Adrenal gland (tissue), 12 donors: Measurements from ENCODE around the gene BAHCC1. TPM values are rescaled to one million over a fixed set of nuclear protein-coding genes. Genes with fewer than 3 reads are reported as not detected.

Source experiments
- DNase-seq, 7 donors: peaks; one replicate each; pipeline ENCODE4 v3.0.0-alpha.2; 2019 to 2020
- H3K27ac ChIP-seq, 5 donors: fragments of 200-600 bp; sonication (generic) in 4 of 5; 1 replicate in 3 of 5; 2 replicates in 2 of 5; pipeline versions ENCODE4 v1.5.1 to v1.8.0; 2016 to 2020; ENCODE audit warnings: mild to moderate bottlenecking in 1 of 5
- H3K27me3 ChIP-seq: fragments of 200-600 bp; 2 replicates; pipeline ENCODE4 v1.8.0; 2021
- H3K36me3 ChIP-seq, 2 donors: fragments of 200-600 bp; replicated peaks in 1 of 2; 1 replicate in 1 of 2; 2 replicates in 1 of 2; pipeline versions ENCODE4 v1.5.1 to v1.8.0; 2018 to 2022
- H3K4me1 ChIP-seq, 2 donors: fragments of 200-600 bp; replicated peaks in 1 of 2; 1 replicate in 1 of 2; 2 replicates in 1 of 2; pipeline versions ENCODE4 v1.5.1 to v1.8.0; 2018 to 2021
- H3K4me3 ChIP-seq, 4 donors: fragments of 200-600 bp; sonication (generic) in 3 of 4; one replicate each; pipeline ENCODE4 v1.5.1; 2016 to 2018
- H3K9me3 ChIP-seq, 3 donors: fragments of 200-600 bp; sonication (generic) in 1 of 3; replicated peaks in 1 of 3; 1 replicate in 2 of 3; 2 replicates in 1 of 3; pipeline versions ENCODE4 v1.5.1 to v1.8.0; 2016 to 2021
- POLR2A ChIP-seq, 2 donors: fragments of 450-650 bp; IDR thresholded peaks; one replicate each; pipeline ENCODE4 v1.6.1; 2017; ENCODE audit warnings: antibody characterized with exemption in 2 of 2, mild to moderate bottlenecking in 2 of 2, moderate library complexity in 1 of 2
- WGBS, 4 donors: extraction: QIAGEN DNeasy Blood & Tissue Kit in 2 of 4; methylation state at CpG; one replicate each; pipeline versions ENCODE4 v1.1.5 to v1.1.7; 2013 to 2017; 5-methylcytosine and 5-hydroxymethylcytosine counted together
- intact Hi-C, 2 donors: fragments of 100-400 bp; cut with DNase I; formaldehyde crosslinking; loops; one replicate each; pipeline versions ENCODE4 v1.14.1 to v1.15.0; 2022 to 2023
- polyA plus RNA-seq, 3 donors: library from polyadenylated mRNA; stranded (reverse); fragments of 200-250 nt in 2 of 3; fragments of 350-450 nt in 1 of 3; fragmentation: Illumina TruSeq in 1 of 3; extraction: RNeasy Lipid Tissue Mini Kit (QIAGEN cat#74804) in 1 of 3; gene quantifications; one replicate each; pipeline ENCODE4 v1.2.3, GENCODE V29; 2013 to 2014
- total RNA-seq, 9 donors: library from RNA; depleted of rRNA in 4 of 9; stranded (reverse); fragments of >200 nt in 4 of 9; fragments of 120-200 nt in 1 of 9; fragmentation: NEBNext Ultra II Directional in 1 of 9; extraction: Animal tissue kit (Norgen Biotek cat#: 25700) in 1 of 9; gene quantifications; one replicate each; pipeline versions ENCODE4 v1.1.0 to v1.2.4, GENCODE V29; 2013 to 2023
- TF ChIP-seq, protein P1 (sequence below), 6 experiments: fragments of 450-650 bp in 4 of 6; fragments of 200-600 bp in 2 of 6; sonication (generic) in 1 of 6; IDR thresholded peaks; 1 replicate in 5 of 6; 2 replicates in 1 of 6; pipeline versions ENCODE4 v1.5.1 to v1.8.0; 2016 to 2021; ENCODE audit warnings: antibody characterized with exemption in 6 of 6, mild to moderate bottlenecking in 2 of 6, moderate library complexity in 1 of 6
- donor health status: healthy with polysubstance abuse.
- donor health status: Bipolar disorder and iron deficiency.
- donor health status: DM: yes; HTN: yes; CAD: no.
- donor health status: DM: no; HTN: no; CAD: no.
- donor health status: DM: no; HTN: no; CAD: no.
- donor health status: DM: yes; HTN: yes; CAD: no.

Gene BAHCC1
- total and polyA plus RNA-seq, 12 donors, result 1.7 to 68.0 (median 18.4) TPM

DNA sequence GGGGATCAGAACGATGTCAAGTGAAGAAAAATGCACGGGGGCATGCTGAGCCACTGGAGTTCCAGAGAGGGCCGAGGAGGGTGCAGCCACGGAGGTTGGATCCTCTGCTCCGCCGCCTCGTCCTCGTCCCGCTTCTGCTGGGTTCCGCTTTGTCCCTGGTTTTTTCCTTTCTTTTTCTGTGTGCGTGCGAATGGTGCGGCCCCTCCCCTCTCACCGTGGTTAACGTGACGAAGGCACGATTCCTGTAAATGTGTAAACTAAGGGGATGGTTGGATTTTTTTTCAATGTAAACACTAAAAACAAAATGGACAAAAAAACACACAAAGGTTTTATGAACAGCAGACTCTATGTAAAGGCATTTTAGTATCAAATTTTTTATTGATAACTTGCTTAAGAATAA lies 70.7 kb downstream of the BAHCC1 start:
- Histone ChIP-seq H3K27me3 (no peaks in the 10 kb centered on the region), H3K27ac (peak overlapping the region in 2 of 5 donors; percentile 82 to 83), H3K4me1 (peaks cover 9 to 14% of the 10 kb centered on the region in 2 donors), H3K4me3 (no peak overlapping the region), H3K9me3 (no peaks in the 10 kb centered on the region), H3K36me3 (peaks cover 0 to 13% of the 10 kb centered on the region in 2 donors)
- WGBS, 4 donors, result 77 to 85% (median 80%) methylated on average over 17 of the region's 17 CpGs
- intact Hi-C loops, result no loop called here
- DNase-seq, result peak in 1 of 7 donors; percentile 45
- TF ChIP-seq, protein P1, sequence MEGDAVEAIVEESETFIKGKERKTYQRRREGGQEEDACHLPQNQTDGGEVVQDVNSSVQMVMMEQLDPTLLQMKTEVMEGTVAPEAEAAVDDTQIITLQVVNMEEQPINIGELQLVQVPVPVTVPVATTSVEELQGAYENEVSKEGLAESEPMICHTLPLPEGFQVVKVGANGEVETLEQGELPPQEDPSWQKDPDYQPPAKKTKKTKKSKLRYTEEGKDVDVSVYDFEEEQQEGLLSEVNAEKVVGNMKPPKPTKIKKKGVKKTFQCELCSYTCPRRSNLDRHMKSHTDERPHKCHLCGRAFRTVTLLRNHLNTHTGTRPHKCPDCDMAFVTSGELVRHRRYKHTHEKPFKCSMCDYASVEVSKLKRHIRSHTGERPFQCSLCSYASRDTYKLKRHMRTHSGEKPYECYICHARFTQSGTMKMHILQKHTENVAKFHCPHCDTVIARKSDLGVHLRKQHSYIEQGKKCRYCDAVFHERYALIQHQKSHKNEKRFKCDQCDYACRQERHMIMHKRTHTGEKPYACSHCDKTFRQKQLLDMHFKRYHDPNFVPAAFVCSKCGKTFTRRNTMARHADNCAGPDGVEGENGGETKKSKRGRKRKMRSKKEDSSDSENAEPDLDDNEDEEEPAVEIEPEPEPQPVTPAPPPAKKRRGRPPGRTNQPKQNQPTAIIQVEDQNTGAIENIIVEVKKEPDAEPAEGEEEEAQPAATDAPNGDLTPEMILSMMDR (IDR thresholded peaks at IDR 0.05), result no peak
- TF ChIP-seq POLR2A (IDR thresholded peaks at IDR 0.05), result no peak

DNA sequence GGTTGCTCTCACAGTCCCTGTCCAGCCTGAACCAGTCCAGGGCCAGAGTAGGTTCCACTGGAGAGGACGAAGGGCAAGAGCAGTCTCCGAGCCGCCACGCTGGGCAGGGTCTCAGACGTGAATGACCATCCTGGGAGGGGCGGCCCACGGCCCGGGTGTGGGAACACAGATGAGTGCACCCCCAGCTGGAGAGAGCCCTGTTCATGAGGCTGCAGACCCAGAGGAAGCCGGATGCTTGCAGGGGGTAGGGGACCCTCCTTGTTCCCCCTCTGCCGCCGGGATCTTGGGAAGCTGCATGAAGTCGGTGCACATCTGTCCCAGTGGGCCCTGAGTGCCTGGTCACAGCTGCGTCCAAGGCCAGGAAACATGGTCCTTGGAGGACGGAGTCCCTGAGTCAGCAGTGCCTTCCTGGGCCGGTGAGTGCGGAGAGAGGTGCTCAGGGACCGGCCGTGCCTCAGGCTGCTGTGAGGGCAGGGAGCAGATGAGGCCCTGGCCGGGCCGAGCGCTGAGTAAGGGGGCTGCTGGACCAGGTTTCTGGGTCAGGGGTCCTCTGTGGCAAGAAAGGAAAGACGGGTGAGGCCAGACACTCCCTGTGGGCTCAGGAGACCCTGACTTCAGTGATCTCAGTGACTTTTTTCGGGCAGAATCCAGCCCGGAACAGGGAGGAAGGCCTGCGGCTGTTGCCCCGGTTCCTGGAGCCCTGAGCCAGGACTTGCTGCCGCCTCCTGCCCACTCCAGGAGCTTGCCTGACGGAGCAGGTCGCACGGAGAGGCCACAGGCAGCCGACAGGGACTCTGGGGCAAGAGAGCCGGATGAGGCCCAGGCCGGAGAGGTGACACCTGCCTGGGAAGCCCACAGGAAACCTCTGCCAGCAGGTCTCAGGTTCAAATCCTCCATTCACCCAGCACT lies 71.6 kb downstream of the BAHCC1 start:
- intact Hi-C loops, result no loop called here
- WGBS, 4 donors, result 37 to 74% (median 55%) methylated on average over 16 to 33 of the region's 33 CpGs
- no peak overlapping the region for H3K4me3 ChIP-seq

DNA sequence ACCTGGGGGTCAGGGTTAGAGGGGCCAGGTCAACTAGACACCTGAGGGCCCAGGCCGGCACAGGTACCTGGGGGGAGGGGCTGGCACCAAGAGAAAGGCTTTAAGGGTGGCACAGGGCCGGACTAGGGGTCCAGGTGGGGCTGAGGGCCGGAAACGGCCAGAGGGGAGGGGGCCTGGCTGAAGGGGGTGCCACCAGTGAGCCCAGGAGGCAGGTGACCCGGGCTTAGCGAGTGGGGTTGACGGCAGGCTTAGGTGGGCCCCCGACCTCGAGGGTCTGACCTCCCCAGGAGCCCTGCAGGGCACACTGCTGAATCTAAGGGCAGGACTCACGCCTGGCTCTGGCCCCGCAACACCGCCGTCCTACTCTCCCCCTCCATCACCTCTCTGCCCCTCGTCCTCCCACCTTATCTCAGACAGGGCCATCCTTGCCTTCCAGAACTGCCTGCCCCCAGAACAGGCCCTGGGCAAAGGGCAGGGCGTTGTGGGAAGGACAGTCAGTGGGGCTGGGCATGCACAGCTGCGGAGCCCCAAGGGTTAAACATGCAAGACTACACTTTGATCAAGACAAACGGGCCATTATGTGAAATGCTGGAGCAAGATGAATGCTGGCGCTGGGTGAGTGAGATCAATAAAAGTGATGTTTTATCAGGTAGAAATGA lies 73.0 kb downstream of the BAHCC1 start:
- Histone ChIP-seq H3K4me3 (no peak overlapping the region), H3K9me3 (no peaks in the 10 kb centered on the region), H3K36me3 (peaks cover 0 to 4% of the 10 kb centered on the region in 2 donors), H3K27ac (no peak overlapping the region), H3K27me3 (no peaks in the 10 kb centered on the region), H3K4me1 (peaks cover 12 to 20% of the 10 kb centered on the region in 2 donors)
- 82 to 87% (median 83%) methylated on average over 13 to 18 of the region's 18 CpGs for WGBS, 4 donors
- intact Hi-C loops, result no loop called here
- no peak for DNase-seq
- TF ChIP-seq POLR2A (IDR thresholded peaks at IDR 0.05), result no peak
- TF ChIP-seq, protein P1 (IDR thresholded peaks at IDR 0.05), result no peak

More for the DNA sequence above, 71.6 kb downstream of the BAHCC1 start:
- peak overlapping the region in 3 of 5 donors; percentile 52 to 83 (median 82) for H3K27ac ChIP-seq
- no peaks in the 10 kb centered on the region for H3K27me3 ChIP-seq
- peak; percentile 70 to 88 (median 84) for DNase-seq
- no peaks in the 10 kb centered on the region for H3K9me3 ChIP-seq
- H3K36me3 ChIP-seq, result peaks cover 0 to 12% of the 10 kb centered on the region in 2 donors
- peak in 1 of 2 donors; percentile 72 for TF ChIP-seq POLR2A (IDR thresholded peaks at IDR 0.05)
- TF ChIP-seq, protein P1 (IDR thresholded peaks at IDR 0.05), result no peak
- H3K4me1 ChIP-seq, result peaks cover 9 to 14% of the 10 kb centered on the region in 2 donors

DNA sequence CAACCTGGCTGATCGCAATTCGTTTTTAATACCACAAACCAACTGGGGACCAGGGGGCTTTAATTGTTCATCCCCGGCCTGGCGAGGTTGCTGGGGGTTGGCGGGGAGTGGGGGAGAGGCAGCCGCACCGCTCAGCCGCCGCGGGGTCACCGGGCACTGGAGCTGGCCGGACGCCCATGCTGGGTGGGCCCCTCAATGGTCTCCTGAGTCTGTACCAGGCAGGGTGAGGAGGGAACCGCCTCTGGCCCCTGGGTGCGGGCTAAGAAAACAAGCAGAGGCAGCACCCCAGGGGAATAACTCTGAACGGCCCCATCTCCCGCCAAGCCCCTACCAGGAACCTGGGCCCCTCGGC lies 73.5 kb downstream of the BAHCC1 start:
- H3K4me1 ChIP-seq, result peaks cover 12 to 22% of the 10 kb centered on the region in 2 donors
- peaks cover 0 to 1% of the 10 kb centered on the region in 2 donors for H3K36me3 ChIP-seq
- no peak for DNase-seq
- H3K9me3 ChIP-seq, result no peaks in the 10 kb centered on the region
- no peak overlapping the region for H3K27ac ChIP-seq
- intact Hi-C loops, result no loop called here
- H3K4me3 ChIP-seq, result no peak overlapping the region
- 77 to 90% (median 83%) methylated on average over 13 to 18 of the region's 18 CpGs for WGBS, 4 donors
- TF ChIP-seq, protein P1 (IDR thresholded peaks at IDR 0.05), result no peak
- no peak for TF ChIP-seq POLR2A (IDR thresholded peaks at IDR 0.05)
- no peaks in the 10 kb centered on the region for H3K27me3 ChIP-seq
